MM.1S (cell line): ENCODE measurements around the gene LZTFL1.

ENCODE experiments used
- DNase-seq: peaks from one replicate; pipeline ENCODE4 v3.0.0-alpha.2; 2015
- H2AFZ ChIP-seq: fragments of 300-600 bp; sonication (generic); 2 replicates; pipeline ENCODE4 v1.6.0; 2016; ENCODE audit warnings: antibody characterized with exemption, low read length
- H3F3A ChIP-seq: fragments of 300-600 bp; sonication (generic); 2 replicates; pipeline ENCODE4 v1.6.1; 2016; ENCODE audit warnings: mild to moderate bottlenecking, antibody characterized with exemption, low read length, moderate library complexity, mixed read lengths; ENCODE audit not compliant: insufficient read depth
- H3K27ac ChIP-seq: fragments of 300-600 bp; sonication (generic); 2 replicates; pipeline ENCODE4 v1.5.1; 2016; ENCODE audit warnings: mild to moderate bottlenecking, low read length
- H3K27me3 ChIP-seq: fragments of 300-600 bp; sonication (generic); replicated peaks from 2 replicates; pipeline ENCODE4 v1.6.0; 2016; ENCODE audit warnings: low read length; ENCODE audit not compliant: insufficient read depth
- H3K36me3 ChIP-seq: fragments of 300-600 bp; sonication (generic); replicated peaks from 2 replicates; pipeline ENCODE4 v1.6.1; 2016; ENCODE audit warnings: mild to moderate bottlenecking, low read length, mixed read lengths; ENCODE audit not compliant: insufficient read depth
- H3K4me1 ChIP-seq: fragments of 300-600 bp; sonication (generic); 2 replicates; pipeline ENCODE4 v1.6.1; 2016; ENCODE audit warnings: low read length, mixed read lengths
- H3K4me2 ChIP-seq: fragments of 300-600 bp; sonication (generic); 2 replicates; pipeline ENCODE4 v1.6.0; 2016; ENCODE audit warnings: low read depth, low read length
- H3K4me3 ChIP-seq: fragments of 300-600 bp; sonication (generic); 2 replicates; pipeline ENCODE4 v1.5.1; 2016; ENCODE audit warnings: low read length, mixed read lengths
- H3K79me2 ChIP-seq: fragments of 300-600 bp; sonication (generic); 2 replicates; pipeline ENCODE4 v1.6.1; 2016; ENCODE audit warnings: mixed run types, low read length, mixed read lengths
- H3K9ac ChIP-seq: fragments of 300-600 bp; sonication (generic); 2 replicates; pipeline ENCODE4 v1.6.1; 2016; ENCODE audit warnings: low read length, mixed read lengths
- H3K9me2 ChIP-seq: fragments of 300-600 bp; sonication (generic); replicated peaks from 2 replicates; pipeline ENCODE4 v1.6.1; 2016; ENCODE audit warnings: mild to moderate bottlenecking, low read length, mixed read lengths; ENCODE audit not compliant: insufficient read depth
- H3K9me3 ChIP-seq: fragments of 300-600 bp; sonication (generic); replicated peaks from 2 replicates; pipeline ENCODE4 v1.6.1; 2016; ENCODE audit warnings: mild to moderate bottlenecking, low read length, mixed read lengths; ENCODE audit not compliant: insufficient read depth
- H4K20me1 ChIP-seq: fragments of 300-600 bp; sonication (generic); 2 replicates; pipeline ENCODE4 v1.6.1; 2016; ENCODE audit warnings: mild to moderate bottlenecking, low read length, moderate library complexity, mixed read lengths; ENCODE audit not compliant: insufficient read depth
- CTCF ChIP-seq: fragments of 300-600 bp; sonication (generic); IDR thresholded peaks from 2 replicates; pipeline ENCODE4 v1.5.1; 2016; ENCODE audit warnings: antibody characterized with exemption, low read length, mixed read lengths
- EZH2 ChIP-seq: fragments of 300-600 bp; sonication (generic); optimal IDR thresholded peaks from 2 replicates; pipeline ENCODE3; 2017; ENCODE audit warnings: low read depth, mild to moderate bottlenecking, antibody characterized with exemption, low read length, mixed read lengths
- EZH2phosphoT487 ChIP-seq: fragments of 300-600 bp; sonication (generic); IDR thresholded peaks from 2 replicates; pipeline ENCODE4 v1.6.1; 2018; ENCODE audit warnings: antibody characterized with exemption, low read length

LZTFL1 gene

GRCh38 chr3:45878124-45878523 lies 36.2 kb upstream of the LZTFL1 start:
- Histone ChIP-seq H4K20me1 (no peaks in the 10 kb centered on the region), H3K36me3 (no peaks in the 10 kb centered on the region), H3K79me2 (no peaks in the 10 kb centered on the region), H3K9ac (no peak overlapping the region), H3K4me2 (peak overlapping the region; percentile 2; the same call in 1 of the 2 replicates), H3K27me3 (no peaks in the 10 kb centered on the region), H3K9me2 (no peaks in the 10 kb centered on the region), H3F3A (peaks cover 6% of the 10 kb centered on the region), H3K9me3 (no peaks in the 10 kb centered on the region), H3K4me1 (peaks cover 50% of the 10 kb centered on the region), H2AFZ (no peak overlapping the region), H3K4me3 (no peak overlapping the region), H3K27ac (no peak overlapping the region)
- TF ChIP-seq EZH2phosphoT487 (no peak), CTCF (no peak), EZH2 (no peak)
- peak; percentile 48 for DNase-seq

- peak overlapping the region; percentile 15; the same call in 1 of the 2 replicates for H3K27ac ChIP-seq
- no peak overlapping the region for H3K9ac ChIP-seq
- no peaks in the 10 kb centered on the region for H3K9me3 ChIP-seq
- H4K20me1 ChIP-seq, result no peaks in the 10 kb centered on the region
- no peaks in the 10 kb centered on the region for H3K9me2 ChIP-seq
- no peaks in the 10 kb centered on the region for H3K36me3 ChIP-seq
- H3F3A ChIP-seq, result peaks cover 19% of the 10 kb centered on the region
- TF ChIP-seq EZH2, result no peak
- TF ChIP-seq EZH2phosphoT487, result no peak
- no peak for TF ChIP-seq CTCF
- no peak overlapping the region for H2AFZ ChIP-seq
- DNase-seq, result peak; percentile 37
- H3K4me3 ChIP-seq, result no peak overlapping the region
- H3K4me2 ChIP-seq, result peak overlapping the region; percentile 20; the same call in 1 of the 2 replicates
- peaks cover 60% of the 10 kb centered on the region for H3K4me1 ChIP-seq
- no peaks in the 10 kb centered on the region for H3K27me3 ChIP-seq
- H3K79me2 ChIP-seq, result no peaks in the 10 kb centered on the region
These were observed 32.9 kb upstream of the LZTFL1 start for GRCh38 chr3:45874677-45875346.

GRCh38 chr3:45873638-45874037 lies 31.7 kb upstream of the LZTFL1 start:
- H2AFZ ChIP-seq, result no peak overlapping the region
- DNase-seq, result no peak
- H3K36me3 ChIP-seq, result no peaks in the 10 kb centered on the region
- no peak overlapping the region for H3K4me3 ChIP-seq
- H3K79me2 ChIP-seq, result no peaks in the 10 kb centered on the region
- TF ChIP-seq CTCF, result no peak
- TF ChIP-seq EZH2, result no peak
- TF ChIP-seq EZH2phosphoT487, result no peak
- no peaks in the 10 kb centered on the region for H3K9me3 ChIP-seq
- no peak overlapping the region for H3K27ac ChIP-seq
- H3K27me3 ChIP-seq, result no peaks in the 10 kb centered on the region
- no peak overlapping the region for H3K4me2 ChIP-seq
- no peaks in the 10 kb centered on the region for H4K20me1 ChIP-seq
- H3K4me1 ChIP-seq, result peaks cover 67% of the 10 kb centered on the region
- no peak overlapping the region for H3K9ac ChIP-seq
- H3F3A ChIP-seq, result peaks cover 22% of the 10 kb centered on the region
- no peaks in the 10 kb centered on the region for H3K9me2 ChIP-seq
